GM21367 (cell line): ENCODE data around the gene RPL13A.
"Not testable (repeated sequence)": the region's sequence is repeated elsewhere in the genome, so short reads cannot be mapped to it uniquely, and the experiment has no call there.

Experiments
- ATAC-seq: cut with Tn5 transposase; IDR thresholded peaks from one replicate; pipeline ENCODE4 v1.9.1; 2021; ENCODE audit not compliant: unreplicated experiment

RPL13A gene

GRCh38 chr19:49455773-49456172 lies 31.6 kb upstream of the RPL13A start:
- ATAC-seq, result no peak

GRCh38 chr19:49456326-49456725 lies 31.1 kb upstream of the RPL13A start:
- no peak for ATAC-seq

- no peak for ATAC-seq
These were observed 28.9 kb upstream of the RPL13A start for GRCh38 chr19:49458567-49458903.

GRCh38 chr19:49459388-49459787 lies 28.0 kb upstream of the RPL13A start:
- ATAC-seq, result no peak

- ATAC-seq, result not testable (repeated sequence)
These were observed 26.3 kb upstream of the RPL13A start for GRCh38 chr19:49461130-49461529.

- ATAC-seq, result no peak
These were observed 25.8 kb upstream of the RPL13A start for GRCh38 chr19:49461656-49462055.

- no peak for ATAC-seq
These were observed 24.9 kb upstream of the RPL13A start for GRCh38 chr19:49462492-49462891.

DNA sequence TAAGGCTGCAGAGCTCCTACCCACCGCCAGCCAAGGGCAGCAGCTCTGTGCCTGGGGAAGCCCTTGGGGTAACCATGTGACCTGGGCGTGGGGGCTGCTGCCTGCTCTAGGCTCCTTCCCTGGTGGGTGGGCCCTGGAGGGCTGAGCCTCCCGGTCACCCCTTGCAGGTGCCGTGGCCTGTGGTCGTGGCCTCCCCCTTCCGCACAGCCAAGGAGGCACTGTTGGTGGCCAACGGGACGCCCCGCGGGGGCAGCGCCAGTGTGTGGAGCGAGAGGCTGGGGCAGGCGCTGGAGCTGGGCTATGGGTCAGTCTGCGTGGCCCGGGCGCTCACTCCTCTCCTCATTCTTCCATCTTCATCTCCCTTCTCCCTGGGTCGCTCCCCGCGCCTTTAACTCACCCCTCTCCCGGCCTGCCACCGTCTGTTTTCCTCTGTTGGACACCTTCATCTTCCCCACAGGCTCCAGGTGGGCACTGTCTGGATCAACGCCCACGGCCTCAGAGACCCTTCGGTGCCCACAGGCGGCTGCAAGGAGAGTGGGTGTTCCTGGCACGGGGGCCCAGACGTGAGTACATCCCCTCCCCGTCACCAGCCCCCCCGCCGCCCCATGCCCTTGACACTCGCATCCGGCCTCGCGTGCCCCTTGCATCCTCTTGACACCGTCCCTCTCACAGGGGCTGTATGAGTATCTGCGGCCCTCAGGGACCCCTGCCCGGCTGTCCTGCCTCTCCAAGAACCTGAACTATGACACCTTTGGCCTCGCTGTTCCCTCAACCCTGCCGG lies 23.3 kb upstream of the RPL13A start:
- no peak for ATAC-seq

GRCh38 chr19:49465371-49465770 lies 22.0 kb upstream of the RPL13A start:
- no peak for ATAC-seq

GRCh38 chr19:49468199-49468598 lies 19.2 kb upstream of the RPL13A start:
- no peak for ATAC-seq

DNA sequence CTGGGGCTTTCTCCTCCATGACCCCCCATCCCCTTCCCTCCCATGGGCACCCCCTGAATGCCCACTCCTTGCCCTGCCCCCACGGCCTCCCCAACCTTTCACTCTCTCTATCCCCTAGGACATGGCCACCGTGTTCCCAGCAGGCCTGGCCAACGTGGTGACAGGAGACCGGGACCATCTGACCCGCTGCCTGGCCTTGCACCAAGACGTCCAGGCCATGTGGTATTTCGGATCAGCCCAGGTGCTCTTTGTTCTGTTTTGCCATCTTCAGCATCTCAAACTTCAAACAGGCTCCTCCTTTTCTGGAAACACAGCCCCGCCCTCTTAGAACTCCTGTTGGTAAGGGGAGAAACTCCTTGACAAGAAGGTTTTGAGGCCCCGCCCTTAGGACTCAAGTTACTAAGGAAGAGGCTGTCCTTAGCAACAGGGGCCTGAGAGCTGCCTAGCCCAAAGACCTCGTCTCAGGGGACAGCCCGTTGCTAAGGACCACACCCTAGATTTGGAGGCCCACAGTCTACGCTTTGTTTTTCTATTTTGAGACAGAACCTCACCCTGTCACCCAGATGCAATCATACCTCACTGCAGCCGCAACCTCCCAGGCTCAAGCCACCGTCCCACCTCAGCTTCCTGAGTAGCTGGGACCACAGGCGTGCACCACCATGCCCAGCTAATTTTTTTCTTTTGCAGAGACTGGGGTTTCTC lies 18.5 kb upstream of the RPL13A start:
- ATAC-seq, result peak; percentile 46

DNA sequence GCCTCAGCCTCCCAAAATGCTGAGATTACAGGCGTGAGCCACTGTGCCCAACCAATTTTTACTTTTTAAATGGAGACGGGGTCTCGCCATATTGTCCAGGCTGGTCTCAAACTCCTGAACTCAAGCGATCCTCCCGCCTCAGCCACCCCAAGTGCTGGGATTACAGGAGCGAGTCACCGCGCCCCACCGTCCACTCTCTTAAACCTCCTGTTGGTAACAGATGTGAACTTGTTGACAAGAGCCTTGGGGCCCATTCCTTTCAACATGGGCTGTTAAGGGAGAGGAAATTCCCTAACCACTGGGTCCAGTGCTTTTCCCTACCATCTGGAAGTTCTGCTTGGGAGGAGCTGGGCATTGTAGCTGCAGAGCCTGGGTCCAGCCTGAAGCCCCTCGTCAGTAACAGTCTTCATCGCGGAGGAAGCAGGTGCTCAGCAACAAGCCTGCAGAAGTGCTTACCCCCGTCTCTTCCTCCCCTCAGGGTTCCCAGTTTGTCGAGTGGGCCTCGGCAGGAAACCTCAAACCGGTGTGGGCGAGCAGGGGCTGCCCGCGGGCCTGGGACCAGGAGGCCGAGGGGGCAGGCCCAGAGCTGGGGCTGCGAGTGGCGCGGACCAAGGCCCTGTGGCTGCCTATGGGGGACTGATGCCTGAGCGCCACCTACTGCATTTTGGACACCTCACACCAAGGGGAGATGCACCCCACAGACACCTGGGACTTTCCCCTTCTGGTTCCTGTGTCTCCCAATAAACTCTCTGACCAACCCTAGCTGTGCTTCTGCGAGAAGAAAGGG lies 17.4 kb upstream of the RPL13A start:
- ATAC-seq, result no peak

- ATAC-seq, result no peak
These were observed 16.8 kb upstream of the RPL13A start for GRCh38 chr19:49470615-49470978.

DNA sequence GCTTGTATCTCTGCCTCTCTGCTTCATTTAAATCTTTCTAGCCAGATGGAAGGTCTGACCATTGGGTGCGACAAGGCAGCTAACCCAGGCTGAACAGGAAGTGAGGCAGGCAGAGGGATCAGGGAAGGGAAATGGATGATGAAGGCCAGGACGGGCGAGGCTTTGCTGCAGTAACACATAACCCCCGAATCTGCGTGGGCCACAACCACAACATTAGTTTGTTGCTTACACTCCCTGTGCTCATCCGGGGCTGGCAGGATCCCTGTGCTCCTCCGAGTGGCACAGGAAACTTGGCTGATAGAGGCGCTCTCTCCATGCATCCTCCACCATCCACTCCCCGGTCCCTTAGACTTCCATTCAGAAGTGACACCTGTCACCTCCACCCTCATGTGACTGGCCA lies 14.5 kb upstream of the RPL13A start:
- no peak for ATAC-seq

DNA sequence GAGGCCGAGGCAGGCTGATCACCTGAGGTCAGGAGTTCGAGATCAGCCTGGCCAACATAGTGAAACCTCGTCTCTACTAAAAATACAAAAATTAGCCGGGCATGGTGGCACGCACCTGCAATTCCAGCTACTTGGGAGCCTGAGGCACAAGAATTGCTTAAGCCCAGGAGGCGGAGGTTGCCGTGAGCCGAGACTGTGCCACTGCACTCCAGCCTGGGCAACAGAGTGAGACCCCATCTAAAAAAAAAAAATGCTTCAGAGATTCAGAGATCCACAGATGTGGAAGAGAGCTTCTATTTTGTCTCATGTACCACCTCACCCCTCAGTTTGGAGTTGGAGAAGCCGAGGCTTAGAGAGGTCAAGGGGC lies 13.9 kb upstream of the RPL13A start:
- ATAC-seq, result not testable (repeated sequence)

DNA sequence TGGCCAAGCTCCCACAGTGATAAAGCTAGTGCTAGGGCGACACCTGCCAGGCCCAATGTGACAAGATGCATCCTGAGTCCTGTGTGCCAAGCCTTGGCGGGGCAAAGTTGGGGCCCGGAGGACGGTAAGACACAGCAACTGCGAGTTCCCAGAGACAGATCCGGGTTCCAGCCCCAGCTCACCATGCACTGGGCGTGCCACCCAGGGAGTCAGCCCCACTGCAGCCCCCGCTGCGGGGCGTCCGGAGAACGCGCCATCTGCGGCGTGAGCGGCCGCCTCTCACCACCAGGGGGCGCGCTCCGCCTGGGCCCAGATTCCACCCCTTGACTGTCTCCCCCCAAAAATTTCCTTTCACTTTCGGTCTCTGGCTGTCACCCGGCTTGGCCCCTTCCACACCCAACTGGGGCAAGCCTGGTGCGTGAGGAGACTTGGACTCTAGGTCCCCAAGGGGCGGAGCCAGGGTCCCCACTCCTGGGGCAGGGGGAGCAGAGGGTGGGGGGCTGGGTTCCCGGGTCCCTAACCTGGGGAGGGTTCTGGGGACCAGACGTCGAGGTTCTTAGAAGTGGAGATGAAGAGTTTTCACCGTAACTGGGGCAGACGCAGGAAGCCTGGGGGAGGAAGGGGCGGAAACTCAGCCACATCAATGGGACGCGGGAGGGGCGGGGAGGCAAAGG lies 13.4 kb upstream of the RPL13A start, which contains the start of gene FLT3LG:
Gene FLT3LG (plus strand): TSS at position 348 of the 674 bp plus-strand sequence. CDS start 425 bp downstream, outside the sequence.
- ATAC-seq, result no peak

- ATAC-seq, result no peak
These were observed 12.9 kb upstream of the RPL13A start for GRCh38 chr19:49474542-49474924.

DNA sequence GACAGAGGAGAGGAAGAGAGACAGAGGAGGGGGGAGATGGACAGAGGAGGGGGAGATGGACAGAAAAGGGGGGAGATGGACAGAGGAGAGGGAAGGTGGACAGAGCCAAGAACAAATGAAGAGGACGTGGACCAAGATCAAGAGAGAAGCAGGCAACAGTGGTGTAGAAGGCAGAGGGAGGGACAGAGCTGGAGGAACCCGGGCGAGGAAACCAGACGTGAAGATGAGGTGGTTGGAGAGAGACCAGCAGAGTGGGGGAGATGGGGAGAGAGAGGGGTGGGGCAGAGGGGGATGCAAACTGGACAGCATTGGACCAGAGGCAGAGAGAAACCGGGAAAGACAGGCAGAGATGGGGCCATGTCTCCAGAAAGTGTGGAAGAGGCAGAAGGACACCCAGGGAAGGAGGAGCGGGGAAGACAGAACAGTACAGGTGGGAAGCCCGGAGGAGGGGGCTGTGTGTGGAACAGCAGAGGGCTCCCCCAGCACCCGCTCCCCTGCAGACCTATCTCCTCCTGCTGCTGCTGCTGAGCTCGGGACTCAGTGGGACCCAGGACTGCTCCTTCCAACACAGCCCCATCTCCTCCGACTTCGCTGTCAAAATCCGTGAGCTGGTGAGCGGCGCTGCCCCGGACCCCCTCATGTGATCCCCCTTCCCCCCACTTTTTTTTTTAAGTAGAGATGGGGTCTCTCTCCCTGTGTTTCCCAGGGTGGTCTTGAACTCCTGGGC lies 12.1 kb upstream of the RPL13A start:
- ATAC-seq, result no peak

DNA sequence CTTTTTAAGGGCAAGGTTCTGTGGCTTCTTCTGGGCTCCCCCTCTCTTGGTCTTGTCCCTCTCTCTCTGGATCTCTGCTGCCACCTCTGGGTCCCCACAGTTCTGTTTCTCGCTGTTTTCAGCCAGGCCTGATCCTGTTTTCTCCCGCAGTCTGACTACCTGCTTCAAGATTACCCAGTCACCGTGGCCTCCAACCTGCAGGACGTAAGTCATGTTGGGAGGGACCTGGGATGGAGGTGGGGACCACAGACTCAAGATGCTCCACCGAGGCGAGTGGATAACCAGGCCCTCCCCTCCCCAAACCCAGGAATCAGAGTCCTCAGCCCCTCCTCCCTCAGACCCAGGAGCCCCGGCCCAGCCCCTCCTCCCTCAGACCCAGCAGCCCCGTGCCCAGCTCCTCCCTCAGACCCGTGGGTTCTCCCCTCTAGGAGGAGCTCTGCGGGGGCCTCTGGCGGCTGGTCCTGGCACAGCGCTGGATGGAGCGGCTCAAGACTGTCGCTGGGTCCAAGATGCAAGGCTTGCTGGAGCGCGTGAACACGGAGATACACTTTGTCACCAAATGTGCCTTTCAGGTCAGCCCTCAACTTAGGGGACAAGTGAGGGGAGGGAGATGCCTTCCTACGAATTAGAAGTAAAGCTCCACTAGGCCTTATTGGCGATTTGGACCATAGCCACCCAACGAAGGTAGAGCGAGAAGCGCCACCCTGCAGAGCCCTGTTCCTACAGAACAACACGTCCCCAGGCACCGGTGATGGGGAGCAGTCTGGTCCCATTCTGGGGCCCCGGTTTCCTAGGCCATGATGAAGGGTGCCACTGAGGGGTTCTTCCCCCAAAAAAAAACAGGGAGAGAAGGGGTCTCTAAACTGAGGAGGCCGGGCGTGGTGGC lies 11.2 kb upstream of the RPL13A start:
- no peak for ATAC-seq
